Measurements from ENCODE around the gene PSMC1.

- TF ChIP-seq SUZ12 (IDR thresholded peaks at IDR 0.05; ENCODE audit: extremely low read depth, insufficient read depth, insufficient read length) (no peak), YY1 (IDR thresholded peaks at IDR 0.05; ENCODE audit: insufficient read depth, insufficient read length) (no peak)
These were observed 62.8 kb downstream of the PSMC1 start for GRCh38 chr14:90319173-90319572.
